Measurements from ENCODE around the gene PROZ.
"Not testable (repeated sequence)": the region's sequence is repeated elsewhere in the genome, so short reads cannot be mapped to it uniquely, and the experiment has no call there.

Gene PROZ

DNA sequence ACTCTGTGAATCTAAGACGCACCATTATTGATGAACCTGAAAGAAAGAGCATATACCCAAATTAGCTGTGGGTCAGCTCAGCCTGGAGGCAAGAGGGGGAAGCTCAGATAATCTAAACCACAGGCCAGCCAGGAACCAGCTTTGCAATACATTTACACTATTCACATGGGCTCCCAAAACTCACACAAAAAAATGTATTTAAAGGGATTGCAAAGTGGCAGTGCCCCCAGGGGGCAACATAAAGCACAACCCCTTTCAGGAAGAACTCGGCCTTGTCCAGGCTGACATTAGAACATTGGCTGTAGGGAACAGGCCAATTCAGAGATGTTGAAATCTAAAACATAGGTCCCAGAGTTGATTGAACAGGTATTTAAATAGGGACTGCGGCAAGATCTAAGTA, 3.2 kb upstream of the PROZ start:
- no peak for DNase-seq (ENCODE audit: low read depth in 1 of 2, low spot score in 1 of 2)

DNA sequence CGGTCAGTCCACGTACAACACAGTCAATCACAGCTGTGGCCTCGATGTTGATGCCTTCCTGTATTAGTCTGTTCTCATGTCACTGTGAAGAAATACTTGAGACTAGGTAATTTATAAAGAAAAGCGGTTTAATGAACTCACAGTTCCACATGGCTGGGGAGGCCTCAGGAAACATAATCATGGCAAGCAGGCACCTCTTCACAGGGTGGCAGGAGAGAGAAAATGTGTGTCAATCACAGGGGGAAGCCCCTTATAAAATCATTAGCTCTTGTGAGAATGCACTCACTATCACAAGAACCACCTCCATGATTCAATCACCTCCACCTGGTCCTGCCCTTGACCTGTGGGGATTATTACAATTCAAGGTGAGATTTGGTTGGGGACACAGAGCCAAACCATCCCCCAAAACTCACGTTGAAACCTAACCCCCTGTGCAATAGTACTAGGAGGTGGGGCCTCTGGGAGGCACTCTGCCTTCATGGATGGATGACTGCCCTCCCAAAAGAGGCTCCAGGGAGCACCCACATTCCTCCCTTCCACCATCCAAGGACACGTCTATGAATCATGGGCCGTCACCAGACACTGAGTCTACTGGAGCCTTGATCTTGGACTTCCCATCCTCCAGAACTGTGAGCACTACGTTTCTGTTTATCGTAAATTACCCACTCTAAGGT, 2.3 kb upstream of the PROZ start:
- no peak for DNase-seq (ENCODE audit: low read depth in 1 of 2, low spot score in 1 of 2)

DNA sequence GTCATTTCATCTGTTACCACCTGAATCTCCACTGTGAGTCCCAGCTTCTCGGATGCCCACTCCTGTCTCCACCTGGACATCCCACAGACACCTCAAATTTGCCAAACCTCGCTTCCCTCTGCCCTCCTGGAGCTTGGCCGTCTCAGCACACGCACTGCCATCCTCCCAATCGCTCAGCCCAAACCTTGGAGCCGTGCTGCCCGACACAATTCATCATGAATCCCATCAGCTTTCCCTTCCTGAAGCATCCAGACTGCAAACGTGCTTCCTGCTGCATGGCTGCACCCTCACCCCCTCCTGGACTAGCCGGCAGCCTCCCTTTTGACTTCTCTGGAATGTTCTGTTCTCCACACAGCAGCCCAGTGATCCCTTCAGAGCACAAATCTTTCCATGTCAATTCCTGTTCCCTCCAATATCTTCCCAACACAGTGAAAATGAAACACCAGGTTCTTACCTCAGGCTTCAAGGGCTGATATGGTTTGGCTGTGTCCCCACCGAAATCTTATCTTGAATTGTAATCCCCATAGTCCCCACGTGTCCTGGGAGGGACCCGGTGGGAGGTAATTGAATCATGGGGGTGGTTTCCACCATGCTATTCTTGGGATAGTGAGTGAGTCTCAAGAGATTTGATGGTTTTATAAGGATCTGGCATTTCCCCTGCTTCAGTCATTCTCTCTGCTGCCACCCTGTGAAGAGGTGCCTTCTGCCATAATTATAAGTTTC, 1.1 kb upstream of the PROZ start:
- no peak for DNase-seq (ENCODE audit: low read depth in 1 of 2, low spot score in 1 of 2)

DNA sequence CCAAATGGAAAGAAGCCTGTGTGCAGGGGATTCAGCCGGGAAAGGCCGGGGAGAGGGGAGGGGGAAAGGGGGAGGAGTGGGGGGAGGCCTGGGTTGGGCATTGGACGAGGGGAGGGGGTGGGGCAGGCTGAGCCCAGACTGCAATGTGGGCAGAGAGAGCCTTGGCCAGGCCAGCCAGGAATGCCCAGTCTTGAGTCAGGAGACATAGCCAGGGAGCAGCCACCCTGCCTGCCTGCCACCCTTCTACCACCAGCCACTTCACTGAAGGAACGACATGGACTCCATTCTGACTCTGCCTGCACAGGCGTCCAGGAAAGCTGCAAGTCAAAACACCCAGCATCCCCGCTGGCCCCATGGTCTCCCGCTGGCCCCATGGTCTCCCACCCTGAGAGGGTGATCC, 498 bp downstream of the PROZ start:
- DNase-seq (ENCODE audit: low read depth in 1 of 2, low spot score in 1 of 2): no peak

DNA sequence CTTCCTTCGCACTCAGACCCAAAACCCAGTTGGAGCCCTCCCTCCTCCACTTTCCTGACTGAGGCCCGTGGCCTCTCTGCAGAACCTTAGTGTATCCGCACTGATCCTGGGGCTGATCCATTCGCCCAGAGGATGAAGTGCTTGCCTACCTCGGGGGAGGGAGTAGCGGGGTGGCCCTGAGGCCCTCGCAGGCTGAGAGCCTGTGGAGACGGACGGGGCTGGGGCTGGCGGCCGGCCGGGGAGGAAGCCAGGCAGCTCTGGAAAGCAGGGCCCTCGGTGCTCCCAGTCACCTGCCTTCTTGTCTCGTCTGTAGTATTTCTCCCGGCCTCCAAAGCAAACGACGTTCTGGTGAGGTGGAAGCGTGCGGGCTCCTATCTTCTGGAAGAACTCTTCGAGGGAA, 1.3 kb downstream of the PROZ start:
- no peak for DNase-seq (ENCODE audit: low read depth in 1 of 2, low spot score in 1 of 2)

- no peak for DNase-seq (ENCODE audit: low read depth in 1 of 2, low spot score in 1 of 2)
Observed at GRCh38 chr13:113160983-113161382, 2.5 kb downstream of the PROZ start.

DNA sequence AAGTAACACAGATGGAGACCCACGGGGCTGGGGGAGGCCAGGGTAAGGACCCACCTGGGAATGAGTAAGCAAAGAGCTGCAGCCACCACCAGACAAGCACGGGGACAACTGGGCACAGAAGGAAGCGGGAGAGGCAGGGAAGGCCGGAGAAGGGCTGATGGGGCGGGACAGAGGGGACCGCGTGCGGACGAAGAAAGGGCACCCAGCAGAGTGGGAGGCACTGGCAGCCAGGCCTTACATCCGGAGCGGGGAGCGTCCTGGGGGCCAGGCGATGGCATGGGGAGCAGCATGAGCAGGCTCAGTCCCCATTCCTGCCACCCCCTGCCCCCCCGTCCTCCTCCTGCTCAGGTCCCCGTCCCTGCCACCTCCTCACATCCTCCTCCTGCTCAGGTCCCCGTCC, 3.0 kb downstream of the PROZ start:
- DNase-seq (ENCODE audit: low read depth in 1 of 2, low spot score in 1 of 2): no peak

GRCh38 chr13:113161975-113162374, 3.5 kb downstream of the PROZ start:
- not testable (repeated sequence) for DNase-seq (ENCODE audit: low read depth in 1 of 2, low spot score in 1 of 2)

GRCh38 chr13:113162783-113163685, 4.6 kb downstream of the PROZ start:
- no peak for DNase-seq (ENCODE audit: low read depth in 1 of 2, low spot score in 1 of 2)

DNA sequence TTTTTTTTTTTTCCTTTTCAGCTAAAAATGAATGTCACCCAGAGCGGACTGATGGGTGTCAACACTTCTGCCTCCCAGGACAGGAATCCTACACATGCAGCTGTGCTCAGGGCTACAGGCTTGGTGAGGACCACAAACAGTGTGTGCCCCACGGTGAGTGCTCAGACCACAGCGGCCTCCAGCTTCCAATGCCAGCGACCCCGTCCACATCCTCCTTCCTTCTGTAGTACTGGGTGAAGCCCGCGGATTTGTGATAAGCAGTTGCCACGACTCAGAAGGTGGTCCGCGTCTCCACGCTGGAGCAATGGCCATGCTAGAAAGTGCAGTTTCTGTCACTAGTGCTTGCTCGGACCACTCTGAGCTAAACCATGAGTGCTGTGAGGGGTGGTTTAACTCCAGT, 6.0 kb downstream of the PROZ start:
- no peak for DNase-seq (ENCODE audit: low read depth in 1 of 2, low spot score in 1 of 2)

- no peak for DNase-seq (ENCODE audit: low read depth in 1 of 2, low spot score in 1 of 2)
Observed at GRCh38 chr13:113166266-113166665, 7.8 kb downstream of the PROZ start.

- DNase-seq (ENCODE audit: low read depth in 1 of 2, low spot score in 1 of 2): no peak
Observed at GRCh38 chr13:113166681-113167080, 8.2 kb downstream of the PROZ start.

- no peak for DNase-seq (ENCODE audit: low read depth in 1 of 2, low spot score in 1 of 2)
Observed at GRCh38 chr13:113167155-113167554, 8.7 kb downstream of the PROZ start.

GRCh38 chr13:113167575-113167974, 9.1 kb downstream of the PROZ start:
- DNase-seq (ENCODE audit: low read depth in 1 of 2, low spot score in 1 of 2): no peak

DNA sequence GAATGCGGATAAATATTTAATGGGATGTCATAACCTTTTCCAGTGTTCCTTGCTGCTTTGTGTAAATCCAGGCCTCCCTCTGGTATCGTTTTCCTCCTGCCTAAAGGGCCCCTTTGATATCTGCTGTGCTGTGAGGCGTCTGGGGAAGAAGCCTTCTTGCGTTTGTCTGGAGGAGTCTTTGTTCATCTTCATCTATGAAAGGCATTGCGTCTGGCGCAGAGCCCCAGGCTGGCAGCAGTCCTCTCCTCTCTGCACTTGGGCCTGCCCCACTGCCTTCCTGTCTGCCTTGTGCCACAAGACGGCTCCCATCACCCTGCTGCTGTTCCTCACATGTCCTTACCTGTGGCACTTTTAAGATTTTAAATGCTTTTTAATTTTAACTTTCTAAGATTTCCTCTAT, 9.8 kb downstream of the PROZ start:
- DNase-seq (ENCODE audit: low read depth in 1 of 2, low spot score in 1 of 2): no peak

DNA sequence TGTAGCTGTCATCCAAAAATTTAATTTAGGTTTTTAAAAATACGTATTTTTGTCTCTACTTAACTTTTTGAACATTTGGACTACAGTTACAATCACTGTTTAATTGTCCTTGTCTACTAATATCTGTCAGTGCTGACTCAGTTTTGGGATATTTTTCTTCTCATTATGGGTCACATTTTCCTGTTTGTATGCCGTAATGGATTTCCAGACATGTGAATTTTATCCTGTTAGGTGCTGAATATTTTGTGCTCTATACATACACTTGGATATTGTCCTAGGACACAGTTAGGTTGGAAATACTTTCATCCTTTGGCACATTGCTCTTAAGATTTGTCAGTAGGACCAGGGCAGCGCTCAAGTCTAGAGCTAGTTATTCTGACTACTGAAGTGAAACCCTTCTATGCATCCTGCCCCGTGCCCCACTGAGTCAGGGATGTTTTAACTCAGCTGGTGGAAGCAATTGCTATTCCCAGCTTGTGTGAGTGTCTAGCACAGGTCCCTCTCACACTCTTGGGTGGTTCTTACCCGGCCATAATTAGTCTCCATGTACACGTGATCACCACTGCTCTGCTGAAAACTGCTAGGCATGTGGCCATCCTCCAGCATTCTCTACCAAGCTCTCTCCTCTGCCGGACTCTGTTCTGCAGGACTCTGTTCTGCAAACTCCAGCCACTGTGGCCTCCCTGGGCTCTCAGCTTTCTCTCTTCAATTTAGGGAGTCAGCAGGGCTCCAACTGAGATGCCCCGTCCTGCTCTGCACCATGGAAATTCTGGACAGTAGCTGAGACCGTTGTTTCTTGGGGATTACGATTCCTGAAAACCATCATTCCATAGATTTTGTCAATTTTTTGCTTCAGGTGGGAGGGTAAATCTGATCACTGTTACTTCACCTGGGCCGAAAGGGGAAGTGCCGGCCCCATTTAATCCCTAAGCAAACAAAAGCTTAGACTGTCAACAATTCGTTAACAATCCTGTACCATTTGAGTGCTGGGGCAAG, 11.1 kb downstream of the PROZ start:
- DNase-seq (ENCODE audit: low read depth in 1 of 2, low spot score in 1 of 2): no peak

- DNase-seq (ENCODE audit: low read depth in 1 of 2, low spot score in 1 of 2): no peak
Observed at GRCh38 chr13:113170511-113170910, 12.1 kb downstream of the PROZ start.

DNA sequence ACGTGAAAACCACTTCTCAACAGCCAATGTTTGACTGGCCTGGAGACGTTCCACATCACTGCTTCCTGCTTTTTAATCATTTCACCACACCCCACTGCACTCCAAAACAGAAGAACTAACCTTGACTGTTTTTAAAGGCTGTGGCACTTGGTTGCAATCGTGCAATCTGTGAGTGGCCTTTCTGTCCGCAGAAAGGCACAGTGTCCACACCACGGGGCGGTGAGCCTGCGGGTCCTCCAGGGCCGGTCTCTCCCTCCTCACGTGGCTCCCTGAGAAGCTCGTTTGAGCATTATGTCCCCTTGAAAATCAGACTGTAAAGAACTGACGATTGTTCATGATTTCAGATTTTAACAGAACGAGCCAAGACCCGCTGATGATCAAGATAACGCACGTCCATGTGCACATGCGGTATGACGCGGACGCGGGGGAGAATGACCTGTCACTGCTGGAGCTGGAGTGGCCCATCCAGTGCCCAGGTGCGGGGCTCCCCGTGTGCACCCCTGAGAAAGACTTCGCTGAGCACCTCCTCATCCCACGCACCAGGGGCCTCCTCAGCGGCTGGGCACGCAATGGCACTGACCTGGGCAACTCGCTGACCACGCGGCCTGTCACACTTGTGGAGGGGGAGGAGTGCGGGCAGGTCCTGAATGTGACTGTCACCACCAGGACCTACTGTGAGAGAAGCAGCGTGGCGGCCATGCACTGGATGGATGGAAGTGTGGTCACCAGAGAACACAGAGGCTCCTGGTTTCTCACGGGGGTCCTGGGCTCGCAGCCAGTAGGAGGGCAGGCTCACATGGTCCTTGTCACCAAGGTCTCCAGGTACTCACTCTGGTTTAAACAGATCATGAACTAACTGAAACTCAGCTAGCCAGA, 13.0 kb downstream of the PROZ start:
- no peak for DNase-seq (ENCODE audit: low read depth in 1 of 2, low spot score in 1 of 2)

DNA sequence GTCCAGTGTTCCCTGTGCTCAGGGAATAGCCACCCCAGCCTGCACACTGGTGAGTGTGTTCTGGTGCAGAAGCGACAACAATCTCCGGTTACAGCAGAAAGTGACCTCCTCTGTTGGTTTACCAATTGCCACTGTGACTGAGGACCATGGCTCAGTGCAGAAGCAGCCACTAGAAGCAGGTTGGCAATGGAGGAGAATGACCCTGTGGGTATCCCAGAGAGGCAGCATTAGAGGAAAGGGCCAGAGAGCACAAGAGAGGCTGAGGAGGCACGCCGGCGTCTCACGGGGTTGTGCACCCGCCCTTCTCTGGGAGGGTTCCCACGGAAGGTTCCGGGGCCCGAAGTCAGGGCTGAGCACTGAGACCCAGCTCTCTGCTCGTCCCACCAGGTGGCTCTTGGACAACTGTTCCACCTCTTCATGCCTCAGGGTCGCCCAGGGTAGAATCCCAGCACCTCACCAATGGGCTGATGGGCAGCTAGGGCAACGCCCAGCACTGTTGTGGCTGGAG, 14.0 kb downstream of the PROZ start:
- DNase-seq (ENCODE audit: low read depth in 1 of 2, low spot score in 1 of 2): no peak

DNA sequence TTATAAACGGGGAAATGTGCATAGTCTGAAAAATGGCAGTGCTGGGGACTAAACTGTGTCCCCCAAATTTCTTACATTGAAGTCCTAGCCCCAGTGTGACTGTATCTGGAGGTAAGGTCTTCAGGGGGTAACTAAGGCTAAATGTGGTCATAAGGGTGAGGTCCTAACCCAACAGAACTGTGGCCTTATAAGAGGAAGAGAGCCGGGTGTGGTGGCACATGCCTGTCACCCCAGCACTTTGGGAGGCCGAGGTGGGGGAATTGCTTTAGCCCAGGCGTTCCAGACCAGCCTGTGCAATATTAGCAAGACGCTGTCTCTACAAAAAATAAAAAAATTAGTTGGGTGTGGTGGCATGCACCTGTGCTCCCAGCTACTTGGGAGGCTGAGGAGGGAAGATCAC, 17.8 kb downstream of the PROZ start:
- no peak for DNase-seq (ENCODE audit: low read depth in 1 of 2, low spot score in 1 of 2)
